CD4-positive, alpha-beta T cell treated with Interferon alpha-2 for 1 hour (primary cell): ENCODE data around the gene NT5E.

ENCODE experiments used
- DNase-seq, 2 donors: peaks; one replicate each; pipeline ENCODE4 v3.0.0-alpha.2; 2020 to 2022

Gene NT5E

DNA sequence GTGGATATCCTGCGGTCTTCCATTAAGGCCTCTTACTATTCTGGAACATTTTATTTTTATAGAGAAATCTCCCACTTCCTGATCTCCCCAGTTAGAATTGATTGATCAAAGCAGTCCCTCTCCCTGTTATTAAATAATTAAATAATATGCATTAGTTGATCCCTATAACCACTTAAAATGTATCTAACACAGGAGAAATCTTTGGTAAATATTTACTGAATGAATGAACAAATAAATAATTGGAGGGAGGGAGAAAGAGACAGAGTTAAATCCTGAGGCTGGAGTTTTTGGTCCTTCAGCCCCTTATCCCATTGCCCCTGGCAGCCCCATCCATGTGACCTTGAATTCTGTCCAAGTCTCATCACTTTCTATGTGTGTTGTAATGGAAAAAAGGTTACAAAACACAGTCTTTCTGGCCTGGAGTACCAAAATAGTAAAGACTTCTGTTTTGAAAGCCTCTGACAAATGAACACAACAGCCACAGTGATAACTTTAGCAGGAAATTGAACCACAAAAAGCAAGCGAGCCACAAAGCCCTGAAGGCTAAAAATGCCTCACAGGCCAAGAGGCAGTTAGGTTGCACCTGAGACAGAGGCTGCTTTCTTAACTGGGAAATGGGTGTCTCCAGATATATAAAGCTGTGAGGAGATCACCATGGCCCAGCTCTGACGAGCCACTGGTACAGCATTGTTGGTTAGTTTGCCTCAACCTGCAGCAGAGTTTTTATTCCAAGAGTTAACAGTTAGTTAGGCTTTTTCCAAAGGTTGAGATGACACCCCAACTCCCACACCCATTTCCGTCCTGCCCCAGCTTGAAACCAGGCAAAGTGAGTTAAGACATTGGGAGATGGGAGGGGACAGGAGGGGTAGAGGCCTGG lies 11.3 kb downstream of the NT5E start:
- peak; percentile 40 to 52 for DNase-seq

DNA sequence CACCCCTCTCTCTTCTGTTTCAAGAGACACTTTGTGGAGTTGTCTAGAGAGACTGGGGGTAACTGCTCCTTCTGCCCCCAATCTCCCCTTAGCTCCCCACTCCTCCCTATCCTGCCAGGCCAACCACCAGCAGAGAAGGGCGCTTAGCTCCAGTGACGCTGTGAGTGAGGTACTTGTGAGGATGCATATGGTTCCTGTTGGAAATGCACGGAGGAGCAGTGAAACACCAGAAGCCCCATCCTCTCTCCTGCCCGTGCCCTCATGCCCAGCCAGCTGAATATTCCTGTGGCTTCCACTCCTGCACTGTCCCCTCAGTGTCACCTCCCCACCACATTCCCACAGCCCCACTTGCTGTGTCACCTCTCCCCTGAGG lies 11.9 kb downstream of the NT5E start:
- no peak for DNase-seq

DNA sequence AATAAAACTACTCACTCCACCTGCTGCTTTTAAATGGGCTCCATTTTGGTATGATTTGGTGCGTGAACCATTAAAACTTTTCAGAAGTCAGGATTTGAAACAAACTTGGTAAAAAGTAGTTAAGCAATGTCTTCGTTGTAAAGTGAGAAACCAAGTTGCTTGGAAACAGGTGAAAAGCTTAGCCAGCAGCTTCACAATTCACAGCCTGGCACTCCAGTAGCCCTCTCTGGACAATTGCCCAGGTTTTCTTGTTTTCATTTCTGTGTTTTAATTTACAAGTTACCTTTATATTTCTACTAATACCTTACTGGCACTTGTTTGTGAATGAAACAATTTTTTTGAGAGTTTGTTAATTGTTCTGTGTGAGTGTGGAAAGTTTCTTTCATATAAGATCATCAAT lies 12.8 kb downstream of the NT5E start:
- no peak for DNase-seq

DNA sequence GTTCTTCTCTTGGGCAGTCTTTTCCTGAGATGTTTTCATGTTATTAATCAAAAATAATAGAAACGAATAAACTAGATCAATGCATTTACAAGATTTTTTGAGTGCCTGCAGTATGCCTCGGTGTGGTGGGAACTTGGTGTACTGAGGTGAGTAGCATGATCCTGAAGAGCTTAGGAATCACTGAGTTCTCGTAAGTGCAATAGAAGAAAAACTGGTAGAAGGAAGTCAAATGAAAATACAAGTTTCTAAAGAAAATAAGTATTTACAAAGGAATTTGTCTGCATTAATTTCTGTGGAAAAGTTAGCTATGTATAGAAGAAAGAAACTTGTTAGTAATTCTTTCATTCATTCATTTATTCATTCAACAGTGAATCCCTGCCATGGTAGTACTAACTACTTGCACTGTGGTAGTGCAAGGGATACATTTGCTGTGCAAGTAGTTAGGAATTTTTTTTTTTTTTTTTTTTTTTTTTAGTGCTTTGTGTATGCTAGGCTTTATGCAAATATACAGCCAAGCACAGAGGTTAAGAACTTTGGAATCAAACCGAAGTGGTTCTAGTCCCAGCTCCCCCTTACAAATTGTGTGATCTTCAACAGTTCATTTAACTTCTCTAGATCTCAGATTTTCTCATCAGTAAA lies 13.9 kb downstream of the NT5E start:
- no peak for DNase-seq

DNA sequence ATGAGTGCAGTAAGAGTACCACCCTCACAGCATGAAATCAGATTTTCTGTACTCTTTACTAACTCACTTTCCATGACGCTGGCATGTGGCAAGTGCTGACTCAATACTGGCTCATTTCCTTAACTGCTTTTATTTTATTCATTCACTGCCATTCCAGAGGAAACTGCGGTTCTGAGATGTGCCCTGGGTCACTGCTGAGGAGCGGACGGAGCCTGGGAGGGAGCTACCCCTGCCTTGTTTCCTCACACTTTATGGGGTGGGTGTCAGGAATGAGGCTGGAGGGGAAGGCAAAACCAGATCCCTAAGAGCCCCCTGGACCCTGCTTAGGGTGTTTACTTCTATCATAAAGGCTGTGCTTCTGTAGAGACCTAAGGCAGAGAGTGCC lies 14.4 kb downstream of the NT5E start:
- DNase-seq: no peak

DNA sequence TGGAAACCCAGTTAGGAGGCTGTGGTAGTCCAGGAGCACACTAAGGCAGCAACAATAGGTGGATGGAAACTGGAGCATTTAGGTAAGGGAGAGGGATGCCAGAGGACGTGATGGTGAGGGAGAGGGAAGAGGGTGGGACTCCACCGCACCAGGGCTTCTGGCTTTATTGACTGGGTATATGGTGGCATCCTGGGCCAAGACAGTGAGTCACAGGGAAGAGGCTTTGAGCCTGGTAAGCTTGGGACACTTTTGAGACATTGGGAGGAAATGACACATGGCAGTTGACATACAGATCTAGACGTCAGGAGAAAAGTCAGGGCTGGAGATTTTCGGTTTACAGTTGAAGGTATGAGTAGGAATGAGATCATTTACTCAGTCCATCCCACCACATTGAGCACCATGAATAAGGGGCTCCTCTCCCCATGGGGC lies 14.9 kb downstream of the NT5E start:
- no peak for DNase-seq

DNA sequence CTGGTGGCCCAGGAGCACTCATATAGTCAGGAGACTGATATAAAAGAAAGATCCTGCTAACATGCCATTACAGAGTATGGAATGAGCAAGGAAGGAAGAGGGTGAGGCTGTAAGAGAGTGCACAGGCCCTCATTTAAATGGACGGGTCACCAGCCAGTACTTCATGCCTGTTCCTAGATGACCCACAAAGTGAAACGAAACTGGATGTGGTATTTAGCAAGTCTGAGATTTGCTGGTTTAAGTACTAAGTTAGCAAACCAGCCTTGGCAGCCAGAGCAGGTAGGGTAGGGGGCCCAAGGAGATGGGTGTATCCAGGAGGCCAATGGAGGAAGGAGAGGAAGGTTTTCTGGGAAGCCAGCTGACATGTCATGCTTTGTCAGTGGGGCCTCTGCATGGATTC lies 15.9 kb downstream of the NT5E start:
- DNase-seq: peak in 1 of 2 donors; percentile 16

DNA sequence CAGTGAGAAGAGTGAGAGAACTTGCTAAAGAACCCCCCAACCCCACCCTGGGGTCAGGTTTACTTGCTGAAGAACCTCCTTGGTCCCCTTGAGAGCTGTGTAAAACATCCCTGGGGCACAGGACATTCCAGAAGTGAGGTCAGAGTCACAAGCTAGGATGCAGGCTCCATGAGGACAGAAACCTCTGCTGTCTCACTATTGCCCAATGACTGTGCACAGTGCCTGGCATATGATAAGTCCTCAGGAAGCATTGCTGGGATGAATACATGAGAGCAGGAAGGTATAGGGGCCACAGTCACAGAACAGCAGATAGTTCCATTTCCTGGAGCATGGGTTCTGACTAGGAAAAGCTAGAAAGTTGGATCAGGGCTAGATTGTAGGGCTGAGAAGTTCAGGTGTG lies 18.4 kb downstream of the NT5E start:
- no peak for DNase-seq

DNA sequence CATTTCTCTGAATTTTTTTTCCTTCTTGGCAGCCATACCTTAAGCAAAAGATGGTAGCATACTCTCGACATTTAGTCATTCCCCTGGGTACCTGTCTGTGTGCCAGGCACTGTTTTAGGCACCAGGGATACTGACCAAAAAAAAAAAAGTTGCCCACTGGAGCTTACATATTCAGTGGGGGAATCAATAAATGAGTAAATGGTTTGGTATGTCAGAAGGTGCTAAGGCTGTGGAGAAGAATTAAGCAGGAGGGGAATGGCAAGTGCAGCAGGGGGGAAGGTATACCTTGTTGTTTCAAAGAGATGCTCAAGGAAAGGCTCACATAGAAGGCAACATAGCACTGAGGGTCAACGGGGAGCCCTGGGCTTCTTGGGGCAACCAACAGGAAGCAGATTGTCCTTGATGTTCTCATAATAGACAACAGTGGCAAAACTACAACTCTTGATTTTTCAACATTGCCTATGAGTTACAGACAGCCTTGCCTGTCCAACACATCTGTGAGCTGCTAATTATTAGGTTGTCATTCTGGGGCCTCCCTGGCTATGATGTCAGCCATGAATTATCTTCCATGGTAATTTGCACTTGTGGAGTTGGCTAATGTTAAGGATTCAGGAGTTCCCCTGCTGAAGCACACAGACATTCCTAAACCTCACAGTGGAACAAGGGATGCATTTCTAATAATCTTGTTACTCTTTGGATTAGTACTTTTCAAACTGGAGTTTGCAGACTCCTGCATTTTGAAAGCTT lies 19.6 kb downstream of the NT5E start:
- no peak for DNase-seq

DNA sequence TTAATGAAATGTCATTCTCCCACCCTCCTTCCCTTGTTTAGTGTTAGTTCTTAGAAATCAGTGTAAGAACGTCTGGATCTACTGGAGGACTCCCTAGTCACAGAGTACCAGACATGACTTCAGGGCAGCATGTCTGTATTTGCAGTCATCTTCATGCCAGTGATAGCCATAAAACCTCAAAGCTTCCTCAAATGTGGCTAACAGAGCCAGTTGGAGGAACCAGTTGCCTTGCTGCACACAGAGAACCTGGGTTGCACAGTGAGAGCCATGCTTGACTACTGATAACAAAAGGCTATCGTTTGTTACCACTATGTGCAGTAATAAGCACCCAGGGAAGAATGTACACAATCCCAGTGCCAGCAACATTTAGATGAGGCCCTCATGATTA lies 20.1 kb downstream of the NT5E start:
- DNase-seq: no peak

DNA sequence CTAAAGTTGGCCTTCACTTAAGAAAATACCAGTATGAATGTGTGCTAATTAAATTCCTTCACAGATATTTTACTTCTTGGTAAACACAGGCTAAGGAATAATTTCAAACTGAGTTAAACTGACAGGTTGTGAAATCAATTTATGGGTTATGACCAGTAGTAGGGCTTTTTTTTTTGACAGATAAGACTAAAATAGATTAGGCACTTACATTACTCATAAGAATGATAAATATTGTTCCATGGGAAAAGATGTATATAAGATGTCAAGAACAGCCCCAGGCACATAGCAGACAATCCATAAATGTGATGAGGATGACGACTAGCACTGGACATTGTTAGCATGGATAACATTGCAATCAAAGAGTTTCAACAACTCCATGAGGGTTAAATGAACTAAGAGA lies 22.9 kb downstream of the NT5E start:
- no peak for DNase-seq

DNA sequence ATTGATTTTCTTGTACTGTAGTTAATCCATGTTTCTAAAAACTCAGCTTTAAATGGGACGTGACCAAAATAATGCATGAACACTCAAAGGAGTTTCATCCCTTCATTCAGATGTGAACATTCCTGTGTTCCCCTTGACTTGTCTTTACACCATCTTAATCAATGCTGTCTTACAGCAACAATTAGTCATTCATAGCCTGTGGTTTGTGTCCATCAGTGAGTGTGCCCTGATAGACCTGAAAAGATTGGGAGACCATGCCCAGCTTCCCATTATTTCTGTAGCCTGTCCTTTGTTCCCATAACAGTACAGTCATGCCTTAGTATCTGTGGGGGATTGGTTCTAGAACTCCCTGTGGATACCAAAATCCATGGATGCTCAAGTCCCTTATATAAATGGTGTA lies 23.9 kb downstream of the NT5E start:
- no peak for DNase-seq

DNA sequence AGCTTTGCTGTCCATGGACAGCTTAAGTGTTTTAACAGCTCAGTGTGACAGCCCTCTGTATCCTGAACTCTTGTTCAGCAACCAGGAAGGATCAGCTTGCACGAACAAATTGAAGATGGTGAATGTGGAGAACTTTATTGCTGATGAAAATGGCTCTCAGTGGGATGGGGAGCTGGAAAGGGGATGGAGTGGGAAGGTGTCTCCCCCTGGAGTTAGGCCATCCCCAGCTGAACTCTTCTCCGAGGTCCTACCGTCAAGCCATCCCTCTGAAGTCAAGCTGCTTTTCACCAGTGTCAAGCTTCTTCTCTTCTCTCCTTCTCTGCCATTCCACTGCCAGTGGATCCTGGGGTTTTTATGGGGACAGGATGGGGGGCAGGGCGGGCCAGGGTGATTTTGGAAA lies 26.6 kb downstream of the NT5E start:
- no peak for DNase-seq

DNA sequence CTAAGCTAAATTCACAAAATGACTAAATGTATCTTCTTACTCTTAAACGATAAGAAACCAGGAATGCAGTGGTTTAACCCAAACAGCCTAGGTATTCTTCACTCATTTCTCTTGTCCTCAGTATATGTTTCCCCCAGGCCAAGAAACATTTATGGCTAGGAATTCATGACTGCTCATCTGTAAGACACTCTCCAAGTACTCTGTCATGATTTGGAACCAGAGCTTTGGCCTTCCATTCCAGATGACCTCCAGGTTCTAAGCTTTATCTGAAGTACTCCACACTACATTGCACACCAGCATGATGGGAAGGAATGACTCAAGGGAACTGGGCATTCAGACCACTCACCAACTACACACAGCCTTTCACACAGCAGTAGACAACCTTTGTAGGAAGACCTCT lies 29.3 kb downstream of the NT5E start:
- DNase-seq: no peak

DNA sequence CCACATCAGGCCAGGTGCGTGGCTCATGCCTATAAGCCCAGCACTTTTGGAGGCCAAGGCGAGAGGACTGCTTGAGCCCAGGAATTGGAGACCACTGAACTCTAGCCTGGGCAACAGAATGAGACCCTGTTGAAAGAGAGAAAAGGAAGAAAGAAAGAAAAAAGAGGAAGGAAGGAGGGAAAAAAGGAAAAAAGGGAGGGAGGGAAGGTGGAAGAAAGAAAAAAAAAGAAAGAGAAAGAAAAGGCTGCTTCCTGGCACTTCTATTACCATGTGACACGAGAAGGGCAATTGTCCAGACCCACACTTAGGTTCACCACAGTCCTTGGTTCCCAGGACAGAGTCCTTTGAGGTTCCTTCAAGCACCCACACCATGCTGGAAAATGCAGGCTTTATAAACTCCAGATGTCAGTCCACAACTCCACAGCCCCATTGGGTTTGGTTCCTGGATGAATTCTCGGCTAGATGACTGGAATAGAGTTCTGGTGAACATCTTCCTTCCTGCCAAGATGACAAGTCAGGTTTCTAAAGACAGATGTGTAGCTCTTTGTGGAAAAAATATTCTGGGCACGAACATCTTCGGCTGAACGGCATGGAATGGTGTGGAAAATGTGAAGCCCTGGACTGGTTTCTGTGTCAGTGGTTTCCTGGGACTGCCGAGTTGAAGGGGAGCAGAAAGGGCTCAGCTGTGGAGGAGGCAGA lies 32.5 kb downstream of the NT5E start:
- no peak for DNase-seq

DNA sequence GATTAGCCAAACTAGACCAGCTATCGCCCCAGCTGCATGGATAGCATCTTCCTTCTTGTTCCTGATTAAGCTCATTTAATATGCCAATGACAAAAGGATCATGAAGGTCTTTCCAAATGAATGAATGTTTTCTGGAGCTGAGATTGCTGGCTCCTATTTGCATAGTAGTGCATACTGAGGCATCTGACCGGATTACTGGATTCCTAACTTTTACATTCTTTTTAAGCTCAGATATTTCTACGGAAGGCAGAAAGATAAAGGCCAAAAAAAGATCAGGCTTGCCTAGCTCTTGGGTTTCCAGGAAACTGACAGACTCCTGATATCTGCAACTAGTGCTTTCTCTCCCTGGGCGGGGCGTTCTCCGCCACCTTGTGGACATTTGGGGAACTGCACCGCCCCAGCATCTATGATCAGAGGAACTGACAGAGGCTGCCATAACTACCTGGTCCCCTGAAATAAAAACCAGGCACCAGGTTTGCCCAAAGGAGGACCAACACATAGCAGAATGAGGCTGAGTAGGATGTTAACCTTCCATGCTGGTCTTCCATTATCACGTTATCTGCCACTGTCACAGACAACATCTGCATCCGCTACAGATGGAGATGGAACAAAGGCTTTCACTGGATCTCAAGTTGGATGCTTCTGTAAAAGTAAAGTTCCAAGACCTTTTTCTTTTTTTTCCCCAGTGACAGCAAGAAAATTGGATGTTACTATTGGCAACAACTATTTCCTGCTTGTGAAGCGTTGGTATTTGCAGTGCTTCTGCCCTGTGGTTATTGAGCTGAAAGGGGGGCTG lies 33.2 kb downstream of the NT5E start:
- peak; percentile 69 to 75 for DNase-seq

DNA sequence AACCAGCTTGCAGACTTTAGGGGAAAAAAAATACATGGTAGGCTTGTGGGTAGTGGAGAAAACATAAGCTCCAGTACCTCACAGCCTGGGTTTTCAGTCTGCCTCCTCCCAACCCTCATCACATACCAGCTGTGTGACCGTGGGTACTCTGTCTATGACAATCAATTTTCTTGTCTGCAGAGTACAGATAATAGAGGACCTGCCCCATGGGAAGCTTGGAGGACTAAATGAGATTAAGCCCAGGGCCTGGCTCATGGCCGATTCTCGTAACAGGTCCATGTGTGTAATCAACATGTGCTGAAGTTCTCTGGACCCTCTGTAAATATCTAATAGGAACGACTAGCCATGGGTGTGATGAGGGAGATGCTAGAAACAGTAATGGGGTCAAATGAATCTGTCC lies 34.0 kb downstream of the NT5E start:
- DNase-seq: no peak

DNA sequence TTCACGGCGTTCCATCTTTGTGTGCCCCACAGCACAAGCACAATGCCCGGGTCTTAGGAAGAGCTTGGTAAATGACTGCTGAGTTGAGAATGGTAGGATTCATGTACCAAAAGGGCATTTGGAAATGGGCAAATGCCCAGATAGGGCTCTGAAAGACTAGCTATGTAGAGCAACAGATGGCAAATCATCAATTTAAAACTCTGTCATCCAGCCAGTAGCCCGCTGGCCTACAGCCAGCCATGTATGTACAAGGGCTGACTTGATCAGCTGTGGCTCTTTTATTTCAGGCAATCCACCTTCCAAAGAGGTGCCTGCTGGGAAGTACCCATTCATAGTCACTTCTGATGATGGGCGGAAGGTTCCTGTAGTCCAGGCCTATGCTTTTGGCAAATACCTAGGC lies 35.1 kb downstream of the NT5E start:
- no peak for DNase-seq

DNA sequence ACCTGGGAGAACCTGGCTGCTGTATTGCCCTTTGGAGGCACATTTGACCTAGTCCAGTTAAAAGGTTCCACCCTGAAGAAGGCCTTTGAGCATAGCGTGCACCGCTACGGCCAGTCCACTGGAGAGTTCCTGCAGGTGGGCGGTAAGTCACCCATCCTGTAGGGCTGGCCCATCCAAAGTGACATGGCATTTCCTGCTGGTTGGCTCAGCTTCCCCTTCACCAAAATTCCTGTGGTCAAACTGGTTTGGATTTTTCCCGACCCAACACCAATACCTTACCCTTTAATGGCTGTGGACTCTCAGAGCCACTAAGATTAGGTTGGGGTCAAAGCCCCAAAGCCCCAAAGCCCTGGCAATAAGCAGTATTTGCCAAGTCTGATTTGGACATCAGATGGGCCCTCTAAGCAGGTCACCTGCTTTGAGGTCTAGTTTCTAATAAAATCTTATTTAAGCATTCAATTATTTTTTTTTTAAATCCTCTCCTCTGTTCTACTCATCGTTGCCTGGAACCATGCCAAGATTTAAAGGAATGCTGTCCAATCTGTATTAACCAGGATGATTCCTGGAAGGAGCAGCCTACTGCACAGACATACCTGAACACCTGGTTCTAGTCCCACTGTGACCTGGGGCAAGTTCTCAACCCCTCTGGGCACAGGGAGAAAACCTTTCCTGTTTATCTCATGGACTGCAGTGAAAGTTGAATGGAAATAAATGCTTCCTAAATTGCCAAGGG lies 40.8 kb downstream of the NT5E start:
- DNase-seq: no peak

DNA sequence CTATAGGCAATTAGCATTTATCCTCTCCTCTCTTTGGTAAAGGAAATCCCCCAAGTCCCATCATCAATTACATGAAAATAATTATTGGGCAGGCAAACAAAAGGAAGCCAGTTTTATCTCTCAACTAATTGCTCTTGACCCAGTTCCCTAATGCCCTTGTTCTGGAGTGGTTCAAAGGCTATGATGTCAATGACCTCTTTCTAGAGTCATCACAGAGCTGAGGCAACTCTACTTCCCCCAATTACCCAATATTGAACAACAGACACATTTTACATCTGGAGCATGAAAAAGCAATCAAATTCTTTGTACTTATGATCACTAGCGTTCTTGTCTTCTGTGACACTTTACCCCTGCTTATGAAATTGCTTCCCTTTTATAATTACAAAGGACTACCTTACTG lies 43.5 kb downstream of the NT5E start:
- DNase-seq: no peak
